ENCODE results near the gene FRAT1.

FRAT1 gene

GRCh38 chr10:97332591-97333350 is 13.7 kb downstream of the FRAT1 start:
- Histone ChIP-seq H3K4me3 (ENCODE audit: low read depth, low read length) (no peak overlapping the region), H3K36me3 (ENCODE audit: control insufficient read depth in 1 of 2, insufficient read depth in 2 of 2, low read length in 2 of 2) (no peaks in the 10 kb centered on the region), H3K4ac (ENCODE audit: low read depth, low read length) (no peak overlapping the region), H3K27me3 (ENCODE audit: insufficient read depth, low read length) (no peaks in the 10 kb centered on the region), H3K79me1 (ENCODE audit: low read length) (peaks cover 15% of the 10 kb centered on the region), H3K9ac (ENCODE audit: low read length) (no peak overlapping the region), H2BK12ac (ENCODE audit: low read length) (no peak overlapping the region), H3K4me1 (ENCODE audit: control insufficient read depth in 1 of 2, insufficient read depth in 2 of 2, low read length in 2 of 2) (peaks cover 3 to 16% of the 10 kb centered on the region in 2 experiments), H4K8ac (ENCODE audit: low read depth, low read length) (peak overlapping the region; percentile 64), H2AK5ac (ENCODE audit: low read length) (no peak overlapping the region), H3K9me3 (ENCODE audit: insufficient read depth, low read depth, low read length) (no peaks in the 10 kb centered on the region), H3K23ac (ENCODE audit: low read length) (no peak overlapping the region), H3K79me2 (ENCODE audit: control insufficient read depth, insufficient read depth, low read length, poor library complexity) (peaks cover 2% of the 10 kb centered on the region), H2AFZ (ENCODE audit: insufficient read depth, low read length, poor library complexity) (no peak overlapping the region), H3K18ac (ENCODE audit: low read length) (no peak overlapping the region), H3K4me2 (ENCODE audit: low read length) (peak overlapping the region; percentile 82), H2BK5ac (ENCODE audit: low read depth, low read length, poor library complexity) (no peak overlapping the region), H4K12ac (ENCODE audit: low read depth, low read length) (no peak overlapping the region), H3K27ac (ENCODE audit: low read depth, low read length) (no peak overlapping the region), H3K14ac (ENCODE audit: low read length) (peak overlapping the region; percentile 17), H4K91ac (ENCODE audit: low read depth, low read length) (no peak overlapping the region), H2BK120ac (ENCODE audit: insufficient read depth, low read length, poor library complexity) (no peak overlapping the region)
- DNase-seq, result peak in 1 of 2 donors; percentile 51
- WGBS (ENCODE audit: extremely low coverage, insufficient coverage, insufficient read length), result no CpG with 5 or more reads among the region's 18 CpGs

DNA sequence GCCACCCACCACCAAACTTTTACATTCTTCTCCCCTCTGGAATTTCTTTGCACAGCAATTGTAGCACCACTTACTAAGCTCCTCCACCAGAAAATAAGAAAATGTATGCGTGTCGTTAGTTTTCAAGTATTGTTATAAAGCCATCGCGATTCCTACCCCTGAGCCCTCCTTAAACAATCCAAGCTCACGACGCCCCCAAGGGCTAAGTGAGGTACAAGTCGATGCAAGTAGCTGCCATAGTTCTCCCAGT is 14.2 kb downstream of the FRAT1 start:
- Histone ChIP-seq H3K27me3 (ENCODE audit: insufficient read depth, low read length) (no peaks in the 10 kb centered on the region), H3K36me3 (ENCODE audit: control insufficient read depth in 1 of 2, insufficient read depth in 2 of 2, low read length in 2 of 2) (no peaks in the 10 kb centered on the region), H4K91ac (ENCODE audit: low read depth, low read length) (peak overlapping the region; percentile 34), H2BK12ac (ENCODE audit: low read length) (no peak overlapping the region), H2AK5ac (ENCODE audit: low read length) (no peak overlapping the region), H3K23ac (ENCODE audit: low read length) (no peak overlapping the region), H3K27ac (ENCODE audit: low read depth, low read length) (no peak overlapping the region), H4K12ac (ENCODE audit: low read depth, low read length) (peak overlapping the region; percentile 83), H3K79me2 (ENCODE audit: control insufficient read depth, insufficient read depth, low read length, poor library complexity) (peaks cover 2% of the 10 kb centered on the region), H3K4me3 (ENCODE audit: low read depth, low read length) (peak overlapping the region; percentile 93), H3K14ac (ENCODE audit: low read length) (peak overlapping the region; percentile 71), H2BK5ac (ENCODE audit: low read depth, low read length, poor library complexity) (no peak overlapping the region), H3K4me1 (ENCODE audit: control insufficient read depth in 1 of 2, insufficient read depth in 2 of 2, low read length in 2 of 2) (peaks cover 3 to 16% of the 10 kb centered on the region in 2 experiments), H3K4ac (ENCODE audit: low read depth, low read length) (peak overlapping the region; percentile 42), H3K18ac (ENCODE audit: low read length) (peak overlapping the region; percentile 69), H3K9me3 (ENCODE audit: insufficient read depth, low read depth, low read length) (no peaks in the 10 kb centered on the region), H2BK120ac (ENCODE audit: insufficient read depth, low read length, poor library complexity) (no peak overlapping the region), H2AFZ (ENCODE audit: insufficient read depth, low read length, poor library complexity) (peak overlapping the region; percentile 50), H3K79me1 (ENCODE audit: low read length) (peaks cover 15% of the 10 kb centered on the region), H3K4me2 (ENCODE audit: low read length) (peak overlapping the region; percentile 82), H4K8ac (ENCODE audit: low read depth, low read length) (peak overlapping the region; percentile 91), H3K9ac (ENCODE audit: low read length) (peak overlapping the region; percentile 67)
- WGBS (ENCODE audit: extremely low coverage, insufficient coverage, insufficient read length), result no CpG with 5 or more reads among the region's 7 CpGs
- DNase-seq, result no peak

DNA sequence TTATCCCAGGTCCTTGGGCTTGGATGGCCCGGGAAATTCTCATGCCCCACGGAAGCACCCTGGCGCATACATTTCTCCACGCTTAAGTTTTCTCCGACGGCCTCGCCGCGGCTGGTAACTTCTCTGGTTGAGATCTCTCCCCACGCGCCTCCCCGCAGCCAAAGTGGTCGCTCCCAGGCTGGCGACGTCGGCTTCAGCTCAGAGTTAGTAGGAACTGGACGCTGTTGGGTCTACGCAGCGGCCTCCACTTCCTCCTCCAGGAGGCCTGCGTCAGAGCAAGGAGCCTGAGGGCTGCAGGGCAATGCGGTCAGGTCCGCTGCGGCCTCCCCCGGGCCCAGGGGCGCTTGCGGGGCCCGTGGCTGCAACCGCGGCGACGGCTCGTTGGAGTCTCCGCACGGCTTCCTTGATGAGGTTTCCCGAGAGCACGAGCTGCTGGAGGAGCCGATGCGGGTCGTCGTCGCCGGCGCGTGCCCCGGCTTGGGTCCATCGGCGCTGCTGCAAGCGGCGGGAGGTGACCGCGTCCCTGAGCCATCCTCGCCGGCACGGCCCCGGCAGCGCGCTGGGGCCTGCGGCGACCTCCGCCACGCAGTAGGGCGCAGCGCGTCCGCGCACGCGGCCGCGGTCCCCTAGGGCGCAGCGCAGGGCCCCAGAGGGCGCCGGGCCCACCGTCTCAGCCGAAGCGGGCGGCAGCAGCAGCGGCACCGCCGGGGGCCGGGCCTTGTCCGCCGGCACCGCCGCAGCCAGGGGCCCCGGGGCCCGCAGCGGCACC is 14.7 kb downstream of the FRAT1 start:
- H4K91ac ChIP-seq (ENCODE audit: low read depth, low read length), result peak overlapping the region; percentile 34
- H3K4me2 ChIP-seq (ENCODE audit: low read length), result peak overlapping the region; percentile 82
- no peaks in the 10 kb centered on the region for H3K36me3 ChIP-seq (ENCODE audit: control insufficient read depth in 1 of 2, insufficient read depth in 2 of 2, low read length in 2 of 2)
- H2BK5ac ChIP-seq (ENCODE audit: low read depth, low read length, poor library complexity), result peak overlapping the region; percentile 55
- no peaks in the 10 kb centered on the region for H3K27me3 ChIP-seq (ENCODE audit: insufficient read depth, low read length)
- no peak overlapping the region for H2BK120ac ChIP-seq (ENCODE audit: insufficient read depth, low read length, poor library complexity)
- H3K27ac ChIP-seq (ENCODE audit: low read depth, low read length), result peak overlapping the region; percentile 21
- H3K18ac ChIP-seq (ENCODE audit: low read length), result peak overlapping the region; percentile 69
- H3K14ac ChIP-seq (ENCODE audit: low read length), result peak overlapping the region; percentile 71
- no peak overlapping the region for H2AK5ac ChIP-seq (ENCODE audit: low read length)
- H3K79me1 ChIP-seq (ENCODE audit: low read length), result peaks cover 15% of the 10 kb centered on the region
- peak overlapping the region; percentile 50 for H2AFZ ChIP-seq (ENCODE audit: insufficient read depth, low read length, poor library complexity)
- no peak overlapping the region for H3K23ac ChIP-seq (ENCODE audit: low read length)
- peak; percentile 58 to 76 for DNase-seq
- H3K4me3 ChIP-seq (ENCODE audit: low read depth, low read length), result peak overlapping the region; percentile 93
- H3K9me3 ChIP-seq (ENCODE audit: insufficient read depth, low read depth, low read length), result no peaks in the 10 kb centered on the region
- H3K4ac ChIP-seq (ENCODE audit: low read depth, low read length), result peak overlapping the region; percentile 42
- peak overlapping the region; percentile 67 for H3K9ac ChIP-seq (ENCODE audit: low read length)
- WGBS (ENCODE audit: extremely low coverage, insufficient coverage, insufficient read length), result no CpG with 5 or more reads among the region's 89 CpGs
- H4K12ac ChIP-seq (ENCODE audit: low read depth, low read length), result peak overlapping the region; percentile 83
- H4K8ac ChIP-seq (ENCODE audit: low read depth, low read length), result peak overlapping the region; percentile 91
- peak overlapping the region; percentile 8 for H2BK12ac ChIP-seq (ENCODE audit: low read length)
- peaks cover 2% of the 10 kb centered on the region for H3K79me2 ChIP-seq (ENCODE audit: control insufficient read depth, insufficient read depth, low read length, poor library complexity)
- H3K4me1 ChIP-seq (ENCODE audit: control insufficient read depth in 1 of 2, insufficient read depth in 2 of 2, low read length in 2 of 2), result peaks cover 3 to 16% of the 10 kb centered on the region in 2 experiments

DNA sequence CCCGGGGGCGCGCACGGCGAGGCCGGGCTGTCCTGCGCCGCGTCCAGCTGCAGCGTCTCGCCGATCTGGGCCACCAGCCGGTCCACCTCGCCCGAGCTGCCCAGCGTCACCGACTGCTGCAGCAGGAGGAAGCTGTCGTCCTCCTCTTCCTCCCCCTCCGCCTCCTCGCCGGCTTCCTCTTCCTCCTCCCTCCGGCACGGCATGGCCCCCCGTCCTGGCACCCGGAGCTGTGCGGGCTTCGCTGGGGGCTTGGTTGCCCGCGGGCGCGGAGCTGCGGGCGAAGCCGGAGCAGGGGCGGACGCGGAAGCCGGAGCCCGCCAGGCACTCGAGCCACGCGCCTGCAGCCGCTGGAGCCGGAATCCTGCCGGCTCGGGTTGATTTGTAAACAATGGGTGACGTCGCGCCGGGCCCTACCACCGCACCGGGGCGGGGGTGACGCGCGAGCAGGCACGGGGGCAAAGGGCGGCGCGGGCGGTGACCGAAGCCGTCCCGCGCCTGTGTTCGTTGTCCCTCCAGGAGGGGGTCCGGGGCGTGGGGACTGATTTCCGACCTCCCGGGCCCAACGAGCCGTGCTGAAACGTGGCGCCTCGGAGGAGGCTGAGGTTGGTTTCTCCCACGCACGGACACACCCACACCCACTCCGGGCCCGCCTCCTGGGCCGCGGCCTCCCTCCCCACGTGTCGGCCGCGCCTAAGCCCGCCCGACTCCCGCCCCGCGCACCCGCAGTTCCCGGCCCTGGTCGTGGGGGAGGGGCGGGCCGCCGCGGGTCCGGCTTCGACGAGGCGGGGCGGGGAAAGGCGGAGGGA is 15.5 kb downstream of the FRAT1 start, which contains the start of gene FRAT2:
Gene FRAT2 (minus strand): TSS at position 360 of the 806 bp plus-strand sequence. CDS start 157 bp downstream, at position 203.
- H3K79me1 ChIP-seq (ENCODE audit: low read length), result peaks cover 15% of the 10 kb centered on the region
- WGBS (ENCODE audit: extremely low coverage, insufficient coverage, insufficient read length), result no CpG with 5 or more reads among the region's 103 CpGs

More for the DNA sequence above, 15.5 kb downstream of the FRAT1 start, which contains the start of gene FRAT2:
- Histone ChIP-seq H3K79me2 (ENCODE audit: control insufficient read depth, insufficient read depth, low read length, poor library complexity) (peaks cover 2% of the 10 kb centered on the region), H3K27ac (ENCODE audit: low read depth, low read length) (peak within 1 kb of the TSS; percentile 79), H4K8ac (ENCODE audit: low read depth, low read length) (peak within 1 kb of the TSS; percentile 98), H3K18ac (ENCODE audit: low read length) (peak within 1 kb of the TSS; percentile 98), H4K12ac (ENCODE audit: low read depth, low read length) (peak within 1 kb of the TSS; percentile 89), H3K4me1 (ENCODE audit: control insufficient read depth in 1 of 2, insufficient read depth in 2 of 2, low read length in 2 of 2) (peaks cover 3 to 16% of the 10 kb centered on the region in 2 experiments), H3K4me3 (ENCODE audit: low read depth, low read length) (peak within 1 kb of the TSS; percentile 93), H2AFZ (ENCODE audit: insufficient read depth, low read length, poor library complexity) (peak within 1 kb of the TSS; percentile 86), H2BK12ac (ENCODE audit: low read length) (peak within 1 kb of the TSS; percentile 96), H2AK5ac (ENCODE audit: low read length) (peak within 1 kb of the TSS; percentile 70), H2BK5ac (ENCODE audit: low read depth, low read length, poor library complexity) (peak within 1 kb of the TSS; percentile 99), H4K91ac (ENCODE audit: low read depth, low read length) (peak within 1 kb of the TSS; percentile 98), H3K23ac (ENCODE audit: low read length) (no peak within 1 kb of the TSS), H3K9me3 (ENCODE audit: insufficient read depth, low read depth, low read length) (no peaks in the 10 kb centered on the region), H3K9ac (ENCODE audit: low read length) (peak within 1 kb of the TSS; percentile 98), H3K36me3 (ENCODE audit: control insufficient read depth in 1 of 2, insufficient read depth in 2 of 2, low read length in 2 of 2) (no peaks in the 10 kb centered on the region), H2BK120ac (ENCODE audit: insufficient read depth, low read length, poor library complexity) (peak within 1 kb of the TSS; percentile 100), H3K4me2 (ENCODE audit: low read length) (peak within 1 kb of the TSS; percentile 82), H3K4ac (ENCODE audit: low read depth, low read length) (peak within 1 kb of the TSS; percentile 92), H3K27me3 (ENCODE audit: insufficient read depth, low read length) (no peaks in the 10 kb centered on the region), H3K14ac (ENCODE audit: low read length) (peak within 1 kb of the TSS; percentile 99)
- DNase-seq, result peak; percentile 88 to 93
